ENCODE measurements around the gene CDKL4.
"Not testable (repeated sequence)": the region's sequence is repeated elsewhere in the genome, so short reads cannot be mapped to it uniquely, and the experiment has no call there.

DNA sequence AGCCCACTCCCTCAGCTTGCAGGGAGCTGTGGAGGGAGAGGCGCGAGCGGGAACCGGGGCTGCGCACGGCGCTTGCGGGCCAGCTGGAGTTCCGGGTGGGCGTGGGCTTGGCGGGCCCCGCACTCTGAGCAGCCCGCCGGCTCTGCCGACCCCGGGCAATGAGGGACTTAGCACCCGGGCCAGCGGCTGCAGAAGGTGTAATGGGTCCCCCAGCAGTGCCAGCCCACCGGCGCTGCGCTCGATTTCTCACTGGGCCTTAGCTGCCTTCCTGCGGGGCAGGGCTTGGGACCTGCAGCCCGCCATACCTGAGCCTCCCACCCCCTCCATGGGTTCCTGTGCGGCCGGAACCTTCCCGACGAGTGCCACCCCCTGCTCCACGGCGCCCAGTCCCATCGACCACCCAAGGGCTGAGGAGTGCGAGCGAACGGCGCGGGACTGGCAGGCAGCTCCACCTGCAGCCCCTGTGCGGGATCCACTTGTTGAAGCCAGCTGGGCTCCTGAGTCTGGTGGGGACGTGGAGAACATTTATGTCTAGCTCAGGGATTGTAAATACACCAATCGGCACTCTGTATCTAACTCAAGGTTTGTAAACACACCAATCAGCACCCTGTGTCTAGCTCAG, 582 bp upstream of the CDKL4 start:
- TF ChIP-seq, protein P1, sequence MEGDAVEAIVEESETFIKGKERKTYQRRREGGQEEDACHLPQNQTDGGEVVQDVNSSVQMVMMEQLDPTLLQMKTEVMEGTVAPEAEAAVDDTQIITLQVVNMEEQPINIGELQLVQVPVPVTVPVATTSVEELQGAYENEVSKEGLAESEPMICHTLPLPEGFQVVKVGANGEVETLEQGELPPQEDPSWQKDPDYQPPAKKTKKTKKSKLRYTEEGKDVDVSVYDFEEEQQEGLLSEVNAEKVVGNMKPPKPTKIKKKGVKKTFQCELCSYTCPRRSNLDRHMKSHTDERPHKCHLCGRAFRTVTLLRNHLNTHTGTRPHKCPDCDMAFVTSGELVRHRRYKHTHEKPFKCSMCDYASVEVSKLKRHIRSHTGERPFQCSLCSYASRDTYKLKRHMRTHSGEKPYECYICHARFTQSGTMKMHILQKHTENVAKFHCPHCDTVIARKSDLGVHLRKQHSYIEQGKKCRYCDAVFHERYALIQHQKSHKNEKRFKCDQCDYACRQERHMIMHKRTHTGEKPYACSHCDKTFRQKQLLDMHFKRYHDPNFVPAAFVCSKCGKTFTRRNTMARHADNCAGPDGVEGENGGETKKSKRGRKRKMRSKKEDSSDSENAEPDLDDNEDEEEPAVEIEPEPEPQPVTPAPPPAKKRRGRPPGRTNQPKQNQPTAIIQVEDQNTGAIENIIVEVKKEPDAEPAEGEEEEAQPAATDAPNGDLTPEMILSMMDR (IDR thresholded peaks at IDR 0.05): not testable (repeated sequence)
- TF ChIP-seq POLR2A (IDR thresholded peaks at IDR 0.05): not testable (repeated sequence)
